Activated CD4-positive, alpha-beta T cell treated with anti-CD3 and anti-CD28 coated beads, Interleukin-2, Interleukin-6, amounts not matched to agents 100 ng/mL and 50 ng/mL, durations not matched to agents 16 hours and 8 hours (primary cell): Measurements from ENCODE around the gene ST3GAL5.
"Not testable (repeated sequence)": the region's sequence is repeated elsewhere in the genome, so short reads cannot be mapped to it uniquely, and the experiment has no call there.

ENCODE experiments used
- DNase-seq: peaks from one replicate; pipeline ENCODE4 v3.0.0-alpha.2; 2020

Gene ST3GAL5

DNA sequence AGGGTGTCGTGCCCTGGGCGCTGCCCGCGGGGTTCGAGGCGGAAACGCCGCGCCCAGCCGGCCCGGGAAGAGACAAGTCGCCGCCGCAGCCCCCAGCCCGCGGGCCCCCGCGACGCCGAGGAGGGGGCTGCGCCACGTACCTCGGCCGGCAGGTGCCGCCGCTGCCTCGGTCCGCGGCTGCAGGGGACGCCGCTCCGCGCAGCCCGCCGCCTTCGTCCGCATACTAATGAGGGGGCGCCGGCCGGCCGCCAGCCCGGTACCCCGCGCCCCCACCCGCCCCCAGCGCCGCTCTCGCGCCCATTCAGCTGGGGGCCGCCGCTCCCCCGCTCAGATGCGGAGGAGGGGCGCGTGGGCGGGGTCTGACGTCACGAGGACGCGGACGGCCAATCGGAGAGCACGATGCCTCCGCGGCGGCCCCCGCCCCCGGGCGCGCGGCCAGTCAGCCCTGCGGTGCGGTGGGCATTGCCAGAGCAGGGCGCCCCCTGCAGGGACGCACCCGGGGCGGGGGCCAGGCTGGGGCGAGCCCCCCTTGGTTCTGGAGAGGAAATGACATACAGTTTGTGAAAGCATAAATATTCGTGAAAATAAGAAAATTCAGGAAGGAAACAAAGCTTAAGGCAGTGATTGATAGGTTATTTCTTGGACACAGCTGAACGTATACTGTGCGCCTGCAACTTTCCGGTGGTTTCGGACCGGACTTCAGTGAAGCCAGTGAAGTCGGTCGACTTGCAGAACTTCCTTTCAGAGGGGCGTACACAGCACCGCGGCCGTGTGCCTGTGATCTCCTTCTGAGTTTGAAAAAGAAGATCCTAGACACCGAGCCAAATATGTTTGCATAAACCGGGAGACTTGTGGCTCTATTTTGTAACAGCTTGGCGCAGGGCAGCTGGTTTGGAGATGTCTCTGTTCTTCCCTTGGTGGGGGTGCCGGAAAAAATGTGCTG lies at the start of gene ST3GAL5:
ST3GAL5 (minus strand) TSS at position 307 of the 943 bp plus-strand sequence; CDS start at position 222, 85 bp downstream.
- DNase-seq = peak; percentile 91

DNA sequence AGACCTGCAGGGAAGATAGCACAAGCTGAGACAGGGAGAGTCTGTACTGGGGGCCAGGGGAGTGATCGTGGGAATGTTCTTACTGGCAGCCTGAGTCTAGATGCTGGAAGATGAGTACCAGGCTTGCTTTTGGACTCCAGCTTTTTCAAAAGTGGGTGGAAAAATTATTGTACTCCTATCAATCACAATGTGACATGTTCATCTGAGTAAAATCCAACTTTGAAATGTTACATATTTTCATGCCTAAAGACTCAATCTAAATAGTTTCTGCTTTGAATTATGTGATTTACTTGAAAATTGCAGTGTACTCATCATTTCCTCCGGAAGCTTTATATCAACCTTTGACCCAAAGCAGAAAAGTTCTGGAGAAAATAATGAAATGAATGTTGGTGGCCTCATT lies 49.7 kb upstream of the ST3GAL5 start:
- no peak for DNase-seq

DNA sequence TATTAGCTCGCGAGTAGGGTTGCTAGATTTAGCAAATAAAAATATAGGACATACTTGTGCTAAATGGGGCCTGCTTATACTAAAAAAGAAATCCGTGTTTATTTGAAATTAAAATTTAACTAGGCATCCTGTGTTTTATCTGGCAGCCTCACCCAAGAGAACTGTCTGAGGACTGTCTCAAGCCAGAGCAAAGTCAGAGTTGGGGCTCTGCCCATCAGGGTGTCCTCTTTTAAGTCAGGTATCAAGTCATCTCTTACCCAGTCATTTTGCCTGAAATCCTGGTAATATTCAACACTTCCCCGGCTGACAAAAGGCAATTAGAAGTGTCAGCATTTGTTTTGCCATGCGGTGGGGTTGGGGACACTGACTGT lies 48.3 kb upstream of the ST3GAL5 start:
- no peak for DNase-seq

DNA sequence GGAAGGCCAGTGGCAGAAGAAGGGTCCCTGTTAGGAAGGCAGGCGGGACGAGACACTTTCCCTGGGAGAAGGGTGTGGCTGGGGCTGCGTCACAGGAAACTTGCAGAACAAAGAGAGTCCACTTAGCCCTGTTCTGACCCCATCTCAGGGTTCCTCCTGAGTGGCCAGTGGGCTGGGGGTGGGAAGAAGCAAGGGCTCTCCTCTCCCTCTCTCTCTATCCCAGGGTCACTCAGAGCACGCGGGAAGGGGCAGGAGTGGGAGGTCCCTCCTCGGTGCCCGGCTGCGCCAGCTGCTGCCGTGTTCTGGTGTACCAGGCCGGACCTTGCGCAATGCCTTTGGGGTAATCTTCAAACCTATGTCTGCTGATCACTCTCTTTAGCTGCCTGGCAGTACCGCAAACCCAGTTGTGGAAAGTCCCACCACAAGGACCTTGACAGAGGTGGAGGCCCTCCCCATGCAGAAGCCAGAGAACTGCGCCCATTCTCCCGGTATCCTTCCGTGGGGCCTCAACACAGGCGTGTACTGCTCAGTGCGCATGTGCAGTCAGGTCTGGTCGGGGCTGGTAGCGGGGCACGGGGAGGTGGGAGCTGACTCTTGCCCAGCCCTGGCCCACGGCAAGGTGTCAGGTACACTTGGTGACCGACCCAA lies 47.8 kb upstream of the ST3GAL5 start:
- DNase-seq = no peak

DNA sequence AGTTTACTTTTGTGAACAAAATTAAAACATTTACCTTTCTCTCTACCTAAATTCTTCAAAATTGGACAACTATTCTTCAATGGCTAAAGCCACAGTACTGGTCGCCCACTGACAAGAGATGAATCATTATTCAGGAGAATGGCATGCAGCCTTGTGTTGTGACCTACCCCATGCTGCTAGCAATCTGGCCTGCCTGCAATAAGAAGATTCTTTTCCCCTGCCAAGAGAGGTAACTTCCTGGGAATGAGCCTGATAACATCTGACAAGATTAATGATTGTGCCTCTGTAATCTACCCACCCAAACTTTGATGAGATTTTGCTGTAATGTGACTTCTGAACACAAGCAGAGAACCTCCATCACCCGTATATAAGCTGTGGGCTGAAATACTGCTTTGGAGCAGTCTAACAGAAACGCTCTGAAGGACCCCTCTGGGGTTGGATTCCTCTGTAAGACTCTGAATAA lies 47.0 kb upstream of the ST3GAL5 start:
- DNase-seq = no peak

DNA sequence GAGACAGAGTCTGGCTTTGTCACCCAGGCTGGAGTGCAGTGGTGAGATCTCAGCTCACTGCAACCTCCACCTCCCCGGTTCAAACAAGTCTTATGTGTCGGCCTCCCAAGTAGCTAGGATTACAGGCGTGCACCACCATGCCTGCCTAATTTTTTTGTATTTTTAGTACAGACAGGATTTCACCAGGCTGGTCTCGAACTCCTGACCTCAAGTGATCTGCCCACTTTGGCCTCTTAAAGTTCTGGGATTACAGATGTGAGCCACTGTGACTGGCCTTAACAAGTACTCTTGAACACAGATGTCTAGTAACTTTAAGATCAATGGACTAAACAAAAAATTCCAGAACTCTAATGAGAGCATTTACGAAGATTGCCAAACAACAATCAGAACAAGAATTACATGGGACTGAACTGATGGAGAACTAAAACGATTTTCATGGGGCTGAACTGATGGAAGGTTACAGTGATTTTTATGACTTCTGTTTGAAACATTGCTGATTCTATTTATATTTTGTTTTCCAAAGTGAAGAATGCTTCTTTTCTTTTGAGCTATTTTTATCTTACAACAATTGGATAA lies 46.5 kb upstream of the ST3GAL5 start:
- no peak for DNase-seq

DNA sequence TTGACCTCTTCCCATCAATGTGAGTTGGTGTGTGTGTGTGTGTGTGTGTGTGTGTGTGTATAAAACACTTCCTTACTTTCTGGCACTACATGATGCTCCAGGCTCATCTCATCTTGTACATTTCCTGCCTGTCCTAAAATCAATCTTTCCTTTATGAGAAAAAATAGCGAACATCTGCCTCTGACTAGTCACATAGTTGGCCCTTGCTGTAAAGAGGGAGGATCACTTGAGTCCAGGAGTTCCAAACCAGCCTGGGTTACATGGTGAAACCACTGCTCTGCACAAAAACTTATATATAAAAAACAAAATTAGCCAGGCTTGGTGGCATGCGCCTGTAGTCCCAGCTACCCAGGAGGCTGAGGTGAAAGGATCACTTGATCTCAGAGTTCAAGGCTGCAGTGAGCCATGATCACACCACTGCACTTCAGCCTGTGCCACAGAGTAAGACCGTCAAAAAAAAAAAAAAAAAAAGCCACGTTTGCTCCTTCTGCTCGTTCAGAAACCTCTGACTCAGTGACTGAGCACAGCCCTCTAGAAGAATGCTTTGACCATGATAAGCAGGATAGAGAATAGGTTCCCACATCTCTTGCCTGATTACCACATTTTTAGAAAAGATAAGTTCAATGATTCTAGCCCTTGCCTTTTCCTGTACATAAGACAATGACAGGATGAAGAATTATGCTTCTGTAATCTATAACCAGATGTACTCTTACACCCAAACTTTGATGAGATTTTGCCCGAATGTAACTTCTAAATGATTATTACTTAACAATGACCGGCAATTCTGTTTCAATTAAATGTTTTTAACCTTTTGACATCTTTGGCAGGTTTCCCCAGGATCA lies 45.2 kb upstream of the ST3GAL5 start:
- peak; percentile 21 for DNase-seq

DNA sequence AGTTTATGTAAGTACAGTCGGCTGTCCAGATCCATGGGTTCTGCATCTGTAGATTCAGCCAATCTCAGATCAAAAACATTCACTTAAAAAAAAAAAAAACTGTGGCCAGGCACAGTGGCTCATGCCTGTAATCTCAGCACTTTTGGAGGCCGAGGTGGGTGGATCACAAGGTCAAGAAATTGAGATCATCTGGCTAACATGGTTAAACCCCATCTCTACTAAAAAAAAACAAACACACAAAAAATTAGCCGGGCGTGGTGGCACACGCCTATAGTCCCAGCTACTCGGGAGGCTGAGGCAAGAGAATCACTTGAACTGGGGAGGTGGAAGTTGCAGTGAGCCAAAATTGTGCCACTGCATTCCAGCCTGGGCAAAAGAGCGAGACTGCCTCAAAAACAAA lies 42.4 kb upstream of the ST3GAL5 start:
- DNase-seq = not testable (repeated sequence)

DNA sequence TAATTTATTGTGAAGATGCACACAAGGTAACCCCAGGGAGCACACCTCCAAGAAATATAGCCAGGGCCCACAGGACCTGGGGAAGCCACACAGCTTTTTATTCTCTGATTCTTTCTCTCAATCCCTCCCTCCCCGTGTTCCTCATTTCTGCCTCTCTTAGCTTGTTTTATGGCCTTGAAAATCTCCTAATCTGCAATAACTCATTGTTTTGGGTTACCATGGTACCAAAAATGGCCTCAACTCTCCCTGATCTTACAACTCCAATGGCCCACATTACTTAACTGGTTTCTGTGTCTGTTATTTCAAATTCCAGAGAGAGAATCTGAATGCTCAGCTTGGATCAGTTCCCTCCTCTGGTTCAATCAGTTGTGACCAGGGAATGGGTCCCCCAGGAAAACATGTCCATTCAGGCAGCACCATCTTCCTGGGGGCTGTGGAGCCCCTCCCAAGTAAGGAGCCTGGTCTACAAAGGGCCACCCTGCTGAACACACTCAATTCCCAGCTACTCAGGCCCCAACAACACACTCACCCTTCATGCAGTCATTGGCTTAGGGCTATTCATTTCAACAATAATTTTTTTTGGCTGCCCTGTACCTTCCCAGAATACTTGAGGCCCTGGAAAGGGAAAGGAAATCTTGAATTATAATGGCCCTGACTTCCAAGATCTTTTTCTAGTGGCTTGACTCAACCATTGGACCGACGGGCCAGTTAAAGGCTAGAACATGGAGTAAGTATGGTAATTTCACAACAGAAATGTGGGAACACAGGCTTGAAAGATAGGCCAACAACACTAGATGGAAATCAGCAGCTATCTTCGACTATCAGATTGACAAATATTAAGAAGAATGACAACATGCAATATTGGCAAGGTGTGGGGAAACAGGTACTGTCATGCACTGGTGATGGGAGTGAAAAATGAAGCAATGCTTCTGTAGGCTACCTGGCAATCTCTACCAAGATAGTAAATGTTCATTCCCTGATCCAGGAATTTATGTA lies 41.6 kb upstream of the ST3GAL5 start:
- no peak for DNase-seq

DNA sequence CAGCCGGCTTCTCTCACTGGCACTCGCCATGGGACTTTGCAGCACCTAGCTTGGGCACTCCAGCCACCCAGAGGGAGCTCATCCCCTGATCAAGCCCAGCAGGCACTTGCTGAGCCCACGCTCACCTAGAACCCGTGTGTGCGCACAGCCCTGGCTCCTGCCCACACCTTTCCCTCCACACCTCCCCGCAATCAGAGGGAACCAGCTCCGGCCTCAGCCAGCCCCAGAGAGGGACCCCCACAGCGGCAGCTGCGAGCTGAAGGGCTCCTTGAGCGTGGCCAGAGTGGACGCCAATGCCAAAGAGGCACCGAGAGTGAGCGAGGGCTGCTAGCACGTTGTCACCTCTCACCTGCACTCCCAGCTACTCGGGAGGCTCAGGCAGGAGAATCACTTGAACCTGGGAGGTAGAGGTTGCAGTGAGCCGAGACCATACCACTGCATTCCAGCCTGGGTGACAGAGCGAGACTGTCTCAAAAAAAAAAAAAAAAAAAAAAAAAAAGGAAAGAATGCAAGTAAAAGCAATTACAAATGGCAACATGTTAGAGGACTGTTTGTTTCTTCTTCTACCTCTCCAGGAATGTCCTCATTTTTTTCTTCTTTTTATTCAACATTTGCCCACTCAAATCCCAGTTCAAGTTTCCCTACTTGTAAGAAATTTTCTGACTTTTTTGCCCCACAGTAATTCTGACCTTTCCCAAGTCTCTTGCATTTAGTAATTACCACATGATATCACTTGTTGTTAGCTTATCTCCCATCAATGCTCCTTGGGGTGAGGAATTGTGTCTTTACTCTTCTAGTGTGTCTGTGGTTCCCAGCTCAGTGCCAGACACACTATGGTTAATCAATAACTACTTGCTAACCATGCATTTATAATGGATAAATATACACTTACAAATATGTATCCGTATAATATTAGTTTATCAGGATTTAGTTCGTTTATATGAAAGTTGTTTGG lies 40.6 kb upstream of the ST3GAL5 start:
- no peak for DNase-seq

DNA sequence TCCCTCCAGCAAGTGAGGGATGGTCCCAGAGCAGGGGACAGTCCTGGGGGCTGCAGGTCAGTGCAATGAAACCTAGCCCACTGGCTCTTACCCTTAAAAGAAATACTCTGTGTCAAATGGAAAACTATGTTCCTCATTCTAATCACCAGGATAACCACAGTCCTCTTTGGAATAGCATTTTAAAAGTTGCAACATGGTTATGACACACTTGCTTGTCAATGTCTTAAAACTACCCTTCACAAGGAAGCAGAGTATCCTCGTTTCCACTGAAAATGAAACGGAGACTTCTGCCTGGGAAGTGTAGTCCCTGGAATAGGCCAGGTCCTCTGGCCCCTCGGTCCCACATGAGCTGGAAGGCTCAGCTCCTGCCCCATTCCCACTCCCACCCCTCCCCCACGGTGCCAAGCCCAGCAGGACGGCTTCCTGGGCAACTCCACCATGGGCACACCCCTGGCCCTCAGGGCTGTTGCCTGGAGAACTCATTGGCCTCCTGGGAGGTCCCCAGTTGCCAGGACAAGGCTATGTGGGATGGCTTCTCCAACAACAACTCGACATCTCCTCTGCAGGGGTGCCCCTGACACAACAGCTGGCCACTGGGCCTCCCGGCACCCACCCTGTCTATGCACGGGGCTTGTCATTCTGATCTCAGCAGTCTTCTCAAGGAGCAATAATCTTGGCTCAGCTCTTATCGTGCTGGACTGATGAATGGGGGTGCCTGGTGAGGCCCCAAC lies 38.3 kb upstream of the ST3GAL5 start:
- DNase-seq = no peak

DNA sequence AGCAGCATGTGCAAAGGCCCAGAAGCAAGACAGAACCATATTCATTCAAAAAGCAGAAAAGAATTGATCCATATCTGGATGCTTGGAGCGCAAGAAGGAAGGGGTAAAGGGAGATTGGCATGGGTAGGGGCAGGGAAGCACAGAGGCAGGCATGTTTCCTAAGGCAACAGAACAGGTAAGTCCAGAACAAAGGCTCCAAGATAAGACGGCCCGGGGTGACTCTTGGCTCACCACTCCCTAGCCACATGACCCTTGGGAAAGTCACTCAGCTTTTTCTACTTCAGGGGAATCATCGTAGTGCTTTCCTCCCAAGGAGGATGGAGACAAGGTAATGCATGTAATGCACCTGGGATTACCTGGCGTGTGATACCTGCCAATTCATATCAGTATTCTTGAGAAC lies 37.7 kb upstream of the ST3GAL5 start:
- no peak for DNase-seq

DNA sequence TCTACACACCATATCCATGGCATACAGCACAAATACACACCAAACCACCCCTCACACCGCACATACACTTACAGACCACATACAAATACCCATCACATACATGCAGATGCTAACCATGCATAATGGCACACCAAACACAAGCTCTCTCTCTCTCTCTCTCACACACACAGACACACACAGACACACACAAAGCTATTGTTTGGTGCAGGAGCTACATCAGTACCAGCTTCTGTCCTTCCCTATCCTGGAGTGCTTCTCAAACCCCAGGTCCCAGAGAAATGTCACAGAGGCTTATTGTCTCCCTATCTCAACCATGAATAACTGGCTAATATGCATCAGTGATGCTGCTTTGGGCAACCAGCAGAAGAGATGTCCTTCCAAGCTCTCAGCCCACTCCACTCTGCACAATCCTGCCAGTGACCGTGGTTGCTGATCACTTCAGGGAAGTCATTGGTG lies 36.5 kb upstream of the ST3GAL5 start:
- DNase-seq = no peak

DNA sequence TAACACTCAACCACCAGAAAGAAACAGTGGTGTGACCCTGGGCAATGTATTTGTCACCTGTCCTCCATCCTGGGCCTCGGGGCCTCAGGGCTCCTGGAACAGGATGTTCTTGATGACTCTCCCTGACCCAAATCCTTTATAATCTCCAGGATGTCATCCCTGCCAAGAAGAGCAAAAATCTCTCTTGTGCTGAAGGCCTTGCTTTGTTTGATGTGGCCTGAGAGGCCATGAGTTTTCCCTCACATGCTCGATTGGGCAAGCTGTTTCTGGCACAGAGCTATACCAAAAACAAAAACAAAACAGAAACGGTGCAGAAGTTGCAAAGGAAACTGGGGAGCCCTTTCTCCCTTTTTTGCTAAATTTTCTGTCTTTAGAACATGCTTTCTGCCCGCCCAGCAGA lies 35.7 kb upstream of the ST3GAL5 start:
- no peak for DNase-seq

DNA sequence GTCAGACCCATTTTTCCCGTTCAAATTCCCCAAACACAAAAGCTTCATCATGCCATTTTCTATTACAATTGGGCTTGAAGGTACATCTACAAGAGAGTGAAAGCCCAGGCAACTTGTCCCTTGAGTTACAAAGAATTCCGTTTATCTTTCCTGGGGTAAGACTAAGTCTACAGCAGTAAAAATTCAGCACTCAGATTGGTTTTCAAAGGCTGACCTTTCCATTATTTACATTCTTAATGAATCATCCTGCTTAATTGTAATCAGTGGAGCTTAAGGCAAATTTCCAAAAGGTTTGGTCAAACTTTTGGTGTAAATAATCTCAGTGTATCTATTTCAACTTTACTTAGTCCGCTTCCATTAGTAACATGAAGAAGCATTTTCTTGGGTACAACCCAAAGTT lies 33.4 kb upstream of the ST3GAL5 start:
- no peak for DNase-seq

DNA sequence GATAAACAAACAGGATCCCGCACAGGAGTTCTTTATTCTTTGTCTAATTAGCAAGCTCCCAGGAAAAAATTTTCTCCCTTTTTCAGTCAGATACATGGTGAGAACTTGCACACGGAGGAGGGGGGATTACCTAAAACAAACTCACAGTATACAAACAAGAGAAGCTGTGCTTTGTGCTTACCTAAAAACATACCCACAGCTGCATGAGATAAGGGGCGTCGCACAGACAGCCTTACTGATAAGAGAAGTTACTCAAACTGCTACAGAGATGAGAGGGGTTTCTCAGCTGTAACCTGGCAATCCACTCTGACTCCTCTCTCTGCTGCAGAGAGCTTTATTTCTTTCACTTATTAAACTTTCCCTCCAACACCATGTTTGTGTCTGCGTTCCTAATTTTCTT lies 32.9 kb upstream of the ST3GAL5 start:
- no peak for DNase-seq

DNA sequence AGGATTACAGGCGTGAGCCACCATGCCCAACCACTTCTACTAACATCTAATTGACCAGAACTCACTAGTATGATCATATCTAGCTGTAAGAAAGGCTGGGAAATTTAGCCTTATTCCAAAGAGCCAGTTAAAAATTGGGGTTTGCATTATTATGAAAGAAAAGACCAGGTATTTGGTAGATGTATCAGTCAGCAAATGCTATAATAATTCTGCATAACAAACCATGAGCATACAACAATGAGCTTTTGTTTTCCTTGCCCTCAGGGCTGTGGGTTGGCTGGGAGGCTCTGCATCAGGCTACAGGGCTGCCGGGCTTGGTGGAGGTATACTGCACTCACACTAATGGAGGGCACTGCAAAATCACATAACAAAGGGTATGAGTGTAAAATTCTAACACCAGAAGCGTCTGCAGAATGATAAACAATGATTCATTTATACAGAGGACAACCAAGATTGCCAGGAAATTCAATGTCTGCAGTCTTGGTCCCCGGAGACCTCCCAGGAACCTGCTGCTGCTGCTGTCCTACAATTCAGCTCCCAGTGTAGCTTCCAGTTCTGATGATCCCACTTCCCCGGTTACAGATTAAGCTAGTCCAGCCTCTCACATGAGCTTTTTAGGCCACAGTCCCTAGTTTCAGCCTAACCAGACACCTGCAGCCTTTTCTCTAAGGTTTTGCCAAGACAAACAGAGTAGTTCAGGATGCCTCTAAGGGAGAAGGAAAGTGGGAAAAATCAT lies 32.2 kb upstream of the ST3GAL5 start:
- no peak for DNase-seq

DNA sequence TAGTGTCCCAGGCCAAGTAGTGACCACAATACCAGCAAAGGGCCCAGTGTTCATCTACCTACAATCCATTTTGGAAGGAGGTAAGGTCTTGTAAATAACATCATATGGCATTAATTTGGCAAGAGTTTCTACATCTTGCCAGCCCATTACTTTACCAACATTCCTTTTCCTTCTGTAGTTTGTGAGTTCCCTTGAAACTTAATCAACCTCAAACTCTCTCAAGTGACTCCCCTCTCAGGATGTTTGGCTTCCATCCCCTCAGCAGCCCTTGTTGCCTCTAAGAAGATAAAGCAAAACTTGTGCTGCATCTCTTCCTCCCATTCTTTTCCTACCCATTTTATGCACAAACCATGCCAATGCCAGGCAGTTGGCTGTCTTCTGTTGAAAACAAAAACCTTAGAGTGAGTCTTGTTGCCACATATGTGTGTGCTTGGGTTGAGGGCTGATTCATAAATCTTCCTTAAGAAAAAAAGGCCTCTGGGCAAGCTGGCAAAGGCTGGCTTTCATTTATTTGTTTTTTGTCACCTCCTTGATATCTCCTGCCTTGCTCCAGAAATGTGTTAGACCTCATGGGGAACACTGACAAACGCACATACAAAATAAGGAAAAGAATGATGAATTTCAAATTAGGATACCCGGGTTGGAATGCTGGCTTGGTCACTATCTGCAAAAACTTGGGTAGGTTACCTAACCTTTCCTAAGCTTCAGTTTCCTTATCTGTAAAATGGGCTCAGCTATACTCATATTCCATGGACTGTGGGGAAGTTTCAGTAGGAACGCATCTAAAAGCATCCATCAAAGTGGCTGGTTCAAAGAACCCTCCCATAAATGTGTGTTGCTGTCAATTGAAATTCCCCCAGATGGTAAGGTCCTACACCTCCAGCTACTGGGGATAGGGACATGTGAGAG lies 29.4 kb upstream of the ST3GAL5 start:
- DNase-seq = no peak
